ENCODE data around the gene HMGXB3. TPM values are rescaled to one million over a fixed set of nuclear protein-coding genes. Genes with fewer than 3 reads are reported as not detected.

HMGXB3 gene
- total RNA-seq, 2 experiments from 2014 or later: 27.4 to 29.3 TPM

DNA sequence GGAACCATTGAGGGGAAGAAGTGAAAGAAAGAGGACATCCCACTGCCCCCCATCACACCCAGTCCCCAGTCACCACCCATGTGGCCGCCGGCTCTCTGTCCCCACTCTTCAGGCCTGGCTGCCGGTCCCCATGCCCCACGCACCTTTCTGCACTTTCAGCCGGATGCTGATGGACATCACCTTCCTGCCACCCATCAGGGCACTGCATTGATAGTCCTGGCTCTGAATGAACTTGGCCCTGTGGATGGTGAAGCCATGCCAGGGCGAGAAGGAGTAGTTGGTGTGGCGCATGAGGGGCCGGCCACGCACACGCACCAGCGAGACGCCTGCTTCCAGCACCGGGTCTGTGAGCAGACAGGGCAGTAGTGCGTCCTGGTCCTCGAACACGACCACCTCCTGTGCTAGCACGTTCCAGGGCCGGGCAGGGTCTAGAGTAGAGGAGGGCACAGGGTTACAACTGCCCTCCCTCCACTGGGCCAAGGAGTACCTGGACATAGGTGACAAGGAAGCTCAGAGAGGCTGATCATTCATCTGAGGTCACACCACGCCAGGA lies 79.4 kb downstream of the HMGXB3 start:
- Histone ChIP-seq H3K9me3 (ENCODE audit: control insufficient read depth in 1 of 2, insufficient read depth in 1 of 2, low read length in 2 of 2) (peaks cover 0 to 3% of the 10 kb centered on the region in 2 experiments), H3K4me1 (ENCODE audit: insufficient read depth, low read length) (peaks cover 8% of the 10 kb centered on the region), H3K36me3 (ENCODE audit: insufficient read depth, low read length) (no peaks in the 10 kb centered on the region), H3K4me3 (ENCODE audit: low read length) (no peak overlapping the region), H3K27me3 (ENCODE audit: control insufficient read depth in 1 of 2, insufficient read depth in 2 of 2, low read length in 2 of 2) (peaks cover 13 to 17% of the 10 kb centered on the region in 2 experiments), H3K27ac (ENCODE audit: low read depth in 1 of 2, low read length in 2 of 2) (no peak overlapping the region)
- Mint-ChIP-seq H3K36me3 (ENCODE audit: low read depth) (no peaks in the 10 kb centered on the region), H3K4me1 (ENCODE audit: low read depth) (no peaks in the 10 kb centered on the region), H3K9me3 (no peaks in the 10 kb centered on the region), H3K27ac (no peak overlapping the region), H3K4me3 (no peak overlapping the region), H3K27me3 (peaks cover 38% of the 10 kb centered on the region)
- POLR2A ChIA-PET: no interaction called here
- no peak for DNase-seq
- intact Hi-C loops (cut with DNase I, micrococcal nuclease): no loop called here
- CTCF ChIA-PET: no interaction called here
- no peak for ATAC-seq (ENCODE audit: poor library complexity)
- TF ChIP-seq, protein P1, sequence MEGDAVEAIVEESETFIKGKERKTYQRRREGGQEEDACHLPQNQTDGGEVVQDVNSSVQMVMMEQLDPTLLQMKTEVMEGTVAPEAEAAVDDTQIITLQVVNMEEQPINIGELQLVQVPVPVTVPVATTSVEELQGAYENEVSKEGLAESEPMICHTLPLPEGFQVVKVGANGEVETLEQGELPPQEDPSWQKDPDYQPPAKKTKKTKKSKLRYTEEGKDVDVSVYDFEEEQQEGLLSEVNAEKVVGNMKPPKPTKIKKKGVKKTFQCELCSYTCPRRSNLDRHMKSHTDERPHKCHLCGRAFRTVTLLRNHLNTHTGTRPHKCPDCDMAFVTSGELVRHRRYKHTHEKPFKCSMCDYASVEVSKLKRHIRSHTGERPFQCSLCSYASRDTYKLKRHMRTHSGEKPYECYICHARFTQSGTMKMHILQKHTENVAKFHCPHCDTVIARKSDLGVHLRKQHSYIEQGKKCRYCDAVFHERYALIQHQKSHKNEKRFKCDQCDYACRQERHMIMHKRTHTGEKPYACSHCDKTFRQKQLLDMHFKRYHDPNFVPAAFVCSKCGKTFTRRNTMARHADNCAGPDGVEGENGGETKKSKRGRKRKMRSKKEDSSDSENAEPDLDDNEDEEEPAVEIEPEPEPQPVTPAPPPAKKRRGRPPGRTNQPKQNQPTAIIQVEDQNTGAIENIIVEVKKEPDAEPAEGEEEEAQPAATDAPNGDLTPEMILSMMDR (IDR thresholded peaks at IDR 0.05): no peak

DNA sequence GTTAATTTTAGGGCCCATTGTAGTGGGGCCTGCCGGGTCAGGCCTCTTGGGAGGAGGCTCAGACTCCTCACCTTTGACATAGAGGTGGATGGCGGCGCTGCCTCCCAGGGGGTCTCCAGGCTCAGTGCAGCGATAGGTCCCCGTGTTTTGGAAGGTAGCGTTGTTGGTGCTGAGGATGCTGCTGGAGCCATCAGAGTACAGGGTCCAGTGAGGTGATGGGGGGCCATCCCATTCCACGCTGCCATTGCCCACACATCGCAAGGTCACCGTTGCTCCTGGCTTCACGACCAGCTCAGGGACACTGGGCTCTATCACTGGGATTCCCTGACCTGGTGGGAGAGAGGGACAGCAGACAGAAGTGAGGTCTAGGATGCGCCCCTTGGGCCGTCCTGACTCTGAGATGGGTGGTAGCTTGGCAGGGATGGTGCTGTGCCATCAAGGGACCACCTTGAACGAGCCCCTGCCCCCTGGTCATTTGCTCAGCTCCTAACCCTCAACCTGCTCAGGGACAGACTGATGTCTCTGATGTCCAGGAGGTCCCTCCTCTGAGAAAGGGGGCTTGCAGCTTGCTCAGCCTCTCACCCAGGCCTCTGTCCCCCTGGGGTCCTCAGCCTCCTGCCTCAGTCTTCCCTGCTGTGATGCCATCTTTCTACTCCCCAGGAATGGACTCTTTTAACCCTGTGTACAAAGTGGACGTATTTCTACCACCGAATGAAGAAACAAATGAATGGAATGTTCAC lies 80.3 kb downstream of the HMGXB3 start:
- Mint-ChIP-seq H3K27me3 (peaks cover 46% of the 10 kb centered on the region), H3K27ac (no peak overlapping the region), H3K9me3 (no peaks in the 10 kb centered on the region), H3K4me3 (no peak overlapping the region), H3K36me3 (ENCODE audit: low read depth) (no peaks in the 10 kb centered on the region), H3K4me1 (ENCODE audit: low read depth) (no peaks in the 10 kb centered on the region)
- Histone ChIP-seq H3K36me3 (ENCODE audit: insufficient read depth, low read length) (no peaks in the 10 kb centered on the region), H3K27me3 (ENCODE audit: control insufficient read depth in 1 of 2, insufficient read depth in 2 of 2, low read length in 2 of 2) (peaks cover 16 to 17% of the 10 kb centered on the region in 2 experiments), H3K9me3 (ENCODE audit: control insufficient read depth in 1 of 2, insufficient read depth in 1 of 2, low read length in 2 of 2) (peaks cover 0 to 3% of the 10 kb centered on the region in 2 experiments), H3K4me3 (ENCODE audit: low read length) (no peak overlapping the region), H3K27ac (ENCODE audit: low read depth in 1 of 2, low read length in 2 of 2) (no peak overlapping the region), H3K4me1 (ENCODE audit: insufficient read depth, low read length) (peaks cover 8% of the 10 kb centered on the region)
- no peak for DNase-seq
- ChIA-PET CTCF (no interaction called here), POLR2A (no interaction called here)
- no peak for ATAC-seq (ENCODE audit: poor library complexity)
- intact Hi-C loops (cut with DNase I, micrococcal nuclease): no loop called here
- TF ChIP-seq, protein P1 (IDR thresholded peaks at IDR 0.05): no peak

DNA sequence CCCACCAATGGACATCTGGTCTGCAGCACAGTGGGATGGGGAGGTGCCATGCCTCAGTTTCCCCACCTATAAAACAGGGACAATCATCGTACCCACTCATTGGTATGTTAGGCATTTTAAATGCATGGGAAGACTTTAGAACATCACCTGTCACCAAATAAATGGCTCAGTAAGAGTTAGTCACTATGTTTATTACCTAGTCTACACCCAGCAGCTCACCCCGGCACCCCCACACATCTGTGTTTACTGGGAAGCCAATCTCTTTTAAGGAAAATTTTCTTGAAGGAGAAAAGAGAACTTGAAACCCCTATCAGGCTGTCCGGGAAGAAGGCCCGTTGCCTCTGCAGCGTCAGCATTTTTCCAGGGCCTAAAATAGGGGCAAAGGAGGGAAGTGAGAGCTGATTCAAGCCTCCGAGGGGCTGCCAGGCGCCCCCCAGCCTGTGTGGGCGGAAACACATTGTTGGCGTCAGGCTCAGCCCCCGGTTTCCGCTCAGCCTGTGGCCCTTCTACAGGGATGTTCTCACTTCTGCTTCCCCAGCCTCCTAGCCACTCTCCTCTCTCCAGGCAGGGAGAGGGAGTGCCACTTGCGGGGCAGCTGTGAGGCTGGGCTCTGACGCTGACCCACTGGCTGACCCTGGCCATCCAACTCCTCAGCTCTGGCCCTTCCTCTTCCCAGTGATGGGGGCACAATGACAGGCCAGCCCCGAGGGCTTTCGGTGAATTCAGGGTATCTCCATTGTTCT lies 81.2 kb downstream of the HMGXB3 start:
- Histone ChIP-seq H3K36me3 (ENCODE audit: insufficient read depth, low read length) (no peaks in the 10 kb centered on the region), H3K4me3 (ENCODE audit: low read length) (no peak overlapping the region), H3K4me1 (ENCODE audit: insufficient read depth, low read length) (peaks cover 8% of the 10 kb centered on the region), H3K9me3 (ENCODE audit: control insufficient read depth in 1 of 2, insufficient read depth in 1 of 2, low read length in 2 of 2) (peaks cover 0 to 3% of the 10 kb centered on the region in 2 experiments), H3K27ac (ENCODE audit: low read depth in 1 of 2, low read length in 2 of 2) (no peak overlapping the region), H3K27me3 (ENCODE audit: control insufficient read depth in 1 of 2, insufficient read depth in 2 of 2, low read length in 2 of 2) (peaks cover 17% of the 10 kb centered on the region in 2 experiments)
- DNase-seq (peak in 3 of 14 experiments; percentile 3 to 46 (median 41)), ATAC-seq (ENCODE audit: poor library complexity) (no peak)
- ChIA-PET POLR2A (no interaction called here), CTCF (no interaction called here)
- intact Hi-C loops (cut with DNase I, micrococcal nuclease): no loop called here
- Mint-ChIP-seq H3K4me1 (ENCODE audit: low read depth) (no peaks in the 10 kb centered on the region), H3K27ac (no peak overlapping the region), H3K9me3 (no peaks in the 10 kb centered on the region), H3K4me3 (no peak overlapping the region), H3K27me3 (peaks cover 51% of the 10 kb centered on the region), H3K36me3 (ENCODE audit: low read depth) (no peaks in the 10 kb centered on the region)
- TF ChIP-seq, protein P1 (IDR thresholded peaks at IDR 0.05): no peak

Measured in CD4-positive, alpha-beta T cell (primary cell).